Activated CD4-positive, alpha-beta T cell treated with anti-CD3 and anti-CD28 coated beads for 24 hours (primary cell): ENCODE data around the gene CDK19.
"Not testable (repeated sequence)": the region's sequence is repeated elsewhere in the genome, so short reads cannot be mapped to it uniquely, and the experiment has no call there.

ENCODE experiments used
- DNase-seq, 2 donors: peaks; one replicate each; pipeline ENCODE4 v3.0.0-alpha.2; 2020; ENCODE audit warnings: low read depth in 2 of 2

Gene CDK19

DNA sequence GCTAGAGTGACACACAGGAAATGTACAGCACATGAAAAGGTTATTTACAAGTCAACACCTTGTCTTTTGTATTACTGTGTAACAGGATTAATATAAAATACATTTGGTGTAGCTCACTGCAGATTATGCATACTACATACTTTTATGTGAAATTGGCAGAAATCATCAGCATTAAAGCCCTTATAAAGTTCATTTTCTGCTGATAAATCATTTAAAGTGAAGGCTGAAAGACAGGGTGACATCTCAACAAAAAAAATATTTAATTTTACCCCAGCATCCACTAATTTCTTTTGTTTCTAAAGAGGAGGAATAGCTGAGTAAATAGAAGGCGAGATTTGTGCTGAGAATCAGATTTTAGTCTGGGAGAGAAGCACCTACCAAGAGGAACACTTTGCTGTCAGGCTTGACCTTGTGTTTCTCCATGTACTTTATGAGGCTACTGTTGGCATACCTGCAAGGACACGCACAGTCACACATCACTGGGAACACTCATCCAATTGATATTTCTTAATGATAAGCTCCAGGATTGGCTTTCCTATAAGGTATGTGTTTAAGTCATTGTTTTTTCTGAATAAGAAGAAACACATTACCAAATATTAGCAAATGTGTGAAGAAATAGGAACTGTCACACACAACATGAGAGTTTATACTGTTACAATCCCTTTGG is 192.2 kb downstream of the CDK19 start:
- no peak for DNase-seq

DNA sequence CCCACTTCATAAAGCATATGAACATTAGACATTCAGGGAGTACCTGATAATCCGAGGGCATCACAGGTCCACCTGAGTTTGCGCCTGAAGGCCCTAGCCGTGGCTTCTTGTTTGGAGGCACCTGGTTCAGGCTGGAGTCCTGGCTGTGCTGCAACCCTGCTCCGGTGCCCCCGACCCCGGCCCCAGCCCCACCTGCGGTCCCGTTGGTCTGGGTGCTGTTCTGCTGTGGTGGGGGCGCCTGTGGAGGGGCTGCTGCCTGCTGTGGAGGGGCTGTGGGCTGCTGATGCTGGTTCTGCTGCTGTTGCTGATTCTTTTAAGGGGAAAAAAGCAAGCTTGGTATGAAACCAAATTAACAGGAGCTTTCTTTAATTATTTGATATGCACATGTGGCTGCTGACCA is 194.2 kb downstream of the CDK19 start:
- DNase-seq: no peak

DNA sequence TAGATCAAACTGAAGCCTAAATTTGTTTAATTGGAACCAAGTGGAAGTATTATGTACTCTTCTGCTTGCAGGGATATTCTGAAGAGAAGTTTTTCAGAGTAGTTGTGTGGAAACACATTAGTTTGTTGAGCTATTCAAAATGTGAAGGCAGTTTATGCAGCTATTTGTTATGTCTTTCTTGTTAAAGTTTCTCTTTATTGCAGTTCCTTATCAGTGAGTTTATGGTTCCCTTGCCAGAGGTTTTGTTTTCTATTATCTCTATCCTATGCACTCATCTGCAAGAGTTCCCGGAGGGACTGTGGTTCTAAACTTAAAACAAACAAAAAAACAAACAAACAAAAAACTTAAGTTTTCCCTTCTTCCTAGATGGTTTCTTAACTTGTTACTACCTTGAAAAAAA is 195.2 kb downstream of the CDK19 start:
- no peak for DNase-seq

DNA sequence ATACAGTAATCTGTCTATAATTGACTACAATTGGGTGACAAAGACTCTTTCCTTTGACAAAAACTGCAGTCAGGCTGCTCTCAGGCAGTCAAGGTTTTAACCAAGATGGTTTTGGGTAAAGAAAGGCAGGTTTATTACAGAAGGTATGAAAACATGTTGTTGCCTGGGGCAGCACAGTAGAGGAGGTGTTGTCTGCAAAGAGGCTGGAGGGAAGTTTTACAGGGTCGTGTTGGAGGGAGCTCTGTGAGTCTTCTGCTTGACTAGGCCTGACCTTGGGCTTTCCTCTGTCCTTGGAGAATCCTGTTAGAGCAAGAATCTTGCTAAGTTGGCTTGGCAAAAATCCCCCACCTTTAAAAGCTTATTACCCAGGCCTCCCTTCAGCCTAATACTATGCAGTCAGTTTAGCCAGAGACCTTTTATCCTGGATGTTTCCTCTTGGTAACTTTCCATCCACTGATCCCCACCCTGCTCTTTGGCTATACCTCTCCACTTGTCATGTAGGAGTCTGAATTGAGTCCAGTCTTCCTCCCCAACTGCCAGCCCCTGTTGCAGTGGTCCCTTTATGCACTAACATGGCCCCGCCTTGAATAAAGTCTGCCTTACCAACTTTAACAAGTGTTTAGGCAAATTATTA is 195.9 kb downstream of the CDK19 start:
- no peak for DNase-seq

DNA sequence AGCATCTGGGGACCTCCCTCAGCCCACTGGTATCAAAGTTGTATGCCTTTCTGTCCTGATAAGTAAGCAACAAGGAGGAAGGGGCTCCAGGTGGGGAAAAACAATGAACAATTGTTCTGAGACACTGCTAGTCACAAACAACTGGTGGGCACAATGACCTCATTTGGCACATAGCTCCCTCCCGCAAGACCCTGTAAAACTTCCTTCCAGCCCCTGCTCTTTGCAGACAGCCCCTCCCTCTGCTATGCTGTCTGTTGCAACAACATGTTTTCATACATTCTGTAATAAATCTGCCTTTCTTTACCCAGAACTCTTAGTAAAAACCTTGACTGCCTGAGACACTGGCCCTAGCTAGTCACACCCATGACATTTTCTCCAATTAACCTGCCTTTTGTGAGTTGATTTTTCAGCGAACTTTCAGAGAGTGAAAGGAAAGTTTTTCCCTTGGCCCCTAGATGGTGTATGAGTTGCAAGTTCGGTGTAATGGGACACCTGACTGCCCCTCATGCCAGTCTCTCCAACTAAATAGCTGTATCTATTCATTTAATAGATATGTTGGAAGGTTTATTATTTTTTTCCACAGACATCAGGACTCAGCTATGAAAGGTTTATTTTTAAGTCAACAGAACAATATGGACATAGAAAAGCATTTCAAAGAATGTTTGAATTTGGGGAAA is 196.5 kb downstream of the CDK19 start:
- no peak for DNase-seq

DNA sequence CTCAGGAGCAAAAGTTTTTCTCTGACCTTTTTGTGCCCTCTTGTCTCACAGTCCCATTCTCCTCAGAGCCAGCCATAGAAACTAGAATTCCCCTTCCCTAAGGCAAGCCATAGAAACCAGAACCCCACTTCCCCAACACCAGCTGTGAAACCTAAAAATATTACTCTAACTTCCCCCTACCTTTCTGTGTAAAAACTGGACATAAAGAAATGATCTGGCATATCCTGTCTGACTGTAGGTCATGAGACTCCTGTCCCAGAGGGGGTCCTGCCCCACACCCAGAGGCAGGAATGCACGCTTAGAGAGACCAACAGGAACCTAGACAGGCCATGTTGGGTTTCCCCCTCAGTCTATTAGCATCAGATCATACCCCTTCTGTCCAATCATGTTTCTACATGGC is 198.2 kb downstream of the CDK19 start:
- no peak for DNase-seq

DNA sequence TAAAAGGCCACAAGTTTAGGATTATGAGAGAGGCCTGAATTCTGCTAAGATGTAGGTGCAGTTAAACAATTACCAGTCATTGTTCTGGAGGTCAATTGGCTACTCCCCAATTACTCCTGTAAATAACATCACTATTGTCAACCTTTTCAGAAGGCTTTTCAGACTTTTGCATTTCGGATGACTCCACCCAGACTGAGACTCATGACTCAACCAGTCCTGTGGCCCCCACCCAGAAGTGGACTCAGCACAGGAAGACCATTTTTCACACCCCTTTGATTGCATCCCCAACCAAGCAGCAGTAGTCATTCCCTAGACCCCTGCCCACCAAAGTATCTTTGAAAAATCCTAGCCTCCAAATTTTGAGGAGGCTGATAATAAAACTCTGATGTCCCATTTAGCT is 199.5 kb downstream of the CDK19 start:
- DNase-seq: no peak

DNA sequence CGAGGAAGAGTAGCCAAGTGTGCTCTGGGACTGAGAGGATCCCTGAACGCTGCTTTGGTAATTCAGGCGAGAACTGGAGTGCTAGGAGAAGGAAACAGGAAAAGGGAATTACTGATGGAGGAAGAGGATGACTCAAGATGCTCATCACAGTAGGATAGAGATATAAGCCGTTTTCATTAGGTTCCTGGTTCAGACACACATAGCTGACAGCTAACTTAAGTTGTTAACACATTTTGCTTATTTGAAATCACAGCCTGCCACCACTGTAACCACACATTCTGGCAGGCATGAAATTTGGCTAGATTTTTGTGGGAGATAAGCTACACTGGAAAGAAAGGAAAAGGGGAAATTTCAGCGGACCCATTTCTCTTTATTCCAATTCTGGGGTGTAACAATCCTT is 200.7 kb downstream of the CDK19 start:
- no peak for DNase-seq

DNA sequence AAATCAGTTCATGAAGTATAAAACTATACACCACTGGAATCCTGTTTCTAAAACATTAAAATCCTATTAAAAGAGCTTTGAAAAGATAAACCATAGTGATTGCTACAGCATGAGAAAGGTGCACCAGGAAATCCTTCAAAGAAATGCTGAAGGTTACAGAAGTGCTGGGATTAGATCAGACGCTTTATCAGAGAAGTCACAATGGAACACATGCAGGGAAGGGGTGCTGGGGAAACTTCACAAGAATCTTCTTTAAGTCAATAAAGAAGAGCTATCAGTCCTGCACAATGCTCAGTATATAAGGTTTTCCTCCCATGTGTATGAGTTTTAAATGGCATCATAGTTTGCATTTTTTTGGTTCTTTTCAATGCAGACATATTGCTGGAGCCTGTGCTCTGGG is 201.2 kb downstream of the CDK19 start:
- no peak for DNase-seq

DNA sequence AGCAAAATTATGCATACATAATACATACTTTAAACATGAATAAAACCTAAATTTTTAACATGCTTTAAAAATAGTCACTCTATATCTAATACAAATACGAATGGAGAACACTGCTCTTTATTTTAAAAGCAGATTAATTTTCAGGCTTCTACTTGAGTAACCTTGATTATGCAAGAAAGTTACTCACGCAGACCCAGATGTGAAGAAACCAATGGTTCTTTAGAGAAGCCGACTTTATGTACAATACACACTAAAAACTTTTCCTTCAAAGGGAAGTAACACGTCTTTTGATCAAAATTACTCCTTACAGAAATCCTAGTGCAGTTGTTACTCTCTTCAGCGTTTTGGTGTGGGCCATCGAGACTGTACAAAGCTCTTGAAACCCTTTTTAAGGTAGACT is 201.9 kb downstream of the CDK19 start:
- no peak for DNase-seq

DNA sequence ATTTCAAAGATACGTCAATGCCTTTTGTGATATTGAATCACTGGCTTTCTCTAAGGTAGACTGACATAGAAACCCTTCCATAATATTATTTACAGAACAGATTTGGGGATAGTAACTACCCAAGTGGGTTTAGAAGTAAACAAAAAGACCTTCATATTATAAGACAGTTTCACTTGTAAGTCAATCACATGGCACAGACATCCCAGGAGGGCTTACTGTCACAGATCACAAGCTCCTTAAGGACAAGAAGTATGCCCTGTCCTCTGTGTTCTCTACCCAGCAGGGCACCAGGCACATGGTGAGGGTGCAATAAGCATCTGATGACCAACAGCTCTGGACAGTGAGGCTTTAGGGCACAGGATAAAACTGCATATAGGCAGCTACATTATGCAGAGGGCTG is 203.0 kb downstream of the CDK19 start:
- no peak for DNase-seq

DNA sequence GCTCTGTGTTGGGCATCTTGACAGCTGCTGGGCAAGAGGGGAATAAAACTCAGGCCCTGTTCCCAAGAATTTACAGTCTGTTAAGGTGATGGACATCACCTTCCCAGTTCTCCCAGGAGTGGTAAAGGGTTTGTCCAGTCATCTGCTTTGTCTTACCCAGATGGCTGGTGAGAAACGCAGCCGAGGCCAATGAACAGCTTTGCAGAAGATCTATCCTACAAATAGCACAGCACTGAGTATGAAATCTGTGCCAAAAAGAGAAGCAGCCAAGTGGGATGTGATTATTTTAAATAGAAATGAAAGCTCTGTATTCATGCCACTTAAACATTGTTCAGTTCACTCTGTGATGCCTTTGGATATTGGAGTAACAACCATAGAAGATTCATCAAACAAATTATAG is 206.2 kb downstream of the CDK19 start:
- no peak for DNase-seq

DNA sequence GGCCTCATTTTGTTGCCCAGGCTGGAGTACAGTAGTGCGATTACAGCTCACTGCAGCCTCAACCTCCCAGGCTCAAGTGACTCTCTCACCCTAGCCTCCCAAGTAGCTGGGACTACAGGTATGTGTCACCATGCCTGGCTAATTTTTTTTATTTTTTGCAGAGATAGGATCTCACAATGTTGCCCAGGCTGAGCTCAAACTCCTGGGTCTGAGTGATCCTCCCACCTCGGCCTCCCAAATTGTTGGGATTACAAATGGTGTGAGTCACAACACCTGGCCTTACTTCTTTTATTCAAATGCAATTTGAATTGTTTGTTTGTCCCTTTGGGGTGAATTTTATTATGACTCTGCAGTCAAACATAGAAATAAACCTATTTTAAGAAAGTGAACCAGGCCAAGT is 207.1 kb downstream of the CDK19 start:
- no peak for DNase-seq

DNA sequence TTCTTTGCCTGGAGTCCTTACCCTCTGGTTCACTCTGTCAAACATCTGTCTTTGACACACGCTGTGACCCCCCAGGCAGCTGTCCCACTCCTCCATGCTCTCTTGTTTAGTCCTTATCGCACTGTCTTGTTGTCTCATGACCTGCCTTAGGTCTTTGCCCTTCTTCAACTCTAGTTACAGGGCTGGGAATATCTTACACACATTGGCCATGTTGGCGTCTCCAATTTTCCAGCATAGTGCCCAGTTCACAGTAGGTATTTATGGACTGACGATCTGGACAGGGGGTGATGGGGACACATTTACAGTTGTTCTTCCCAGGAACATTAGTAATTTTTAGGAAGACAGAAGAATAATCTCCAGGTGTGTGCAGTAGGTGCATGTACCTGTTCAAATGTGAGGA is 209.1 kb downstream of the CDK19 start:
- no peak for DNase-seq

DNA sequence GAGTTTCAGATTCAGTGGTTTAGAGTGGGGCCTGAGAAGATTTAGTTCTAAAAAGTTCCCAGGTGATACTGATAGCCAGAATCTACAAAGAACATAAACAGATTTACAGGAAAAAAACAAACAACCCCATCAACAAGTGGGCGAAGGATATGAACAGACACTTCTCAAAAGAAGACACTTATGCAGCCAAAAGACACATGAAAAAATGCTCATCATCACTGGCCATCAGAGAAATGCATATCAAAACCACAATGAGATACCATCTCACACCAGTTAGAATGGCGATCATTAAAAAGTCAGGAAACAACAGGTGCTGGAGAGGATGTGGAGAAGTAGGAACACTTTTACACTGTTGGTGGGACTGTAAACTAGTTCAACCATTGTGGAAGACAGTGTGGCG is 214.6 kb downstream of the CDK19 start:
- DNase-seq: not testable (repeated sequence)

DNA sequence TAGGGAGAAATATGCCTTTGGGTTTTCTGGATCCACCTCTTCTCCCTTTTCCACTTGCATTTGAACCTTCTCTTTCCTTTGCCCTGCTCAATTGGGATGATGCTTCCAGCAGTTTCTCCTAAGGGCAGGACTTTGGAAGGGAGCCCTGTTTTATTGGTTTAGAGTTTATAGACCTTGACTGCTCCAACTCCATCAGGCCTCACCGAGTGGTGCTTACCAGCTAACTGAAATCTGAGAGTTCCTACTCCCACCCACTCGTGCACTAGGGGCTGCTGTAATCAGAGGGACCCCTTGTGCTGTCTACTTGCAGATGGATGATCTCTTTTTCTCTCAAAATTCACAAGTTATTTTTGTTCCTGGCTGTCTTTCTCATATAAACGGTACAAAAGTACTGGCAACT is 217.5 kb downstream of the CDK19 start:
- DNase-seq: no peak

DNA sequence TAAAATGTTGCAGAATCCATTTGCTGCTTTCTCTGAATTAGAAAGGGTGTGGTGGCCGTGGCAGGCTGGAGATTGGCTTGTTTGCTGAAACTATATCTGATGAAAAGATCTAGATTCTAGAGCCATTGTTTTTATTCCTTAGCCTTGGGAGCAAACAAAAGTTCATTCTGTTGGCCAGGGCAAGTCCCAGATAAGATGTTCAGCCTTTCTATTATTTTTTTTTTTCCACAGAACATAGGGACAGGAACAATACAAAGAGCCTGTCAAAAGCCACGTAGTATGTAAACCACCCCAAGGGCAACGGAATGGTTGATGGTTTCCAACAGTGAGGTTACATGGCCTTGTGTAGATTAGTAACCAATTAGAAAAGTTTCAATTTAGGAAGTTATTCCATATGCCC is 218.9 kb downstream of the CDK19 start:
- no peak for DNase-seq

DNA sequence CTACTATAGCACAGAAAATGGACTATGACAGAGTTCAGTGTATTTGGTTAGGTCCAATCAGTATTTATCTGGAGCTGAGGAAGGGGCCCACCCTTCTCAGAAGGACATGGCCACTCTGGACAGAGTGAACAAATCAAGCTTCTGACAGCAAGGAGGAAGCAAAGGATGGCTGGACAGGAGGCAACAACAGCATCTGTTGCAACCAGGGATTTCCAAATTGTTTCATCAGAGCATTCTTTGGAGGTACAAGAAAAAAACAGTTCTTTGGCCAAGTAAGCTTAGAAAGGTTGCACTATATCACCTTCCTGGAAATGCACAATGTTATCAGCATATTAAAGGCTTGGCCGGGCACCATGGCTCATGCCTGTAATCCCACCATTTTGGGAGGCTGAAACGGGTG is 220.2 kb downstream of the CDK19 start:
- no peak for DNase-seq

DNA sequence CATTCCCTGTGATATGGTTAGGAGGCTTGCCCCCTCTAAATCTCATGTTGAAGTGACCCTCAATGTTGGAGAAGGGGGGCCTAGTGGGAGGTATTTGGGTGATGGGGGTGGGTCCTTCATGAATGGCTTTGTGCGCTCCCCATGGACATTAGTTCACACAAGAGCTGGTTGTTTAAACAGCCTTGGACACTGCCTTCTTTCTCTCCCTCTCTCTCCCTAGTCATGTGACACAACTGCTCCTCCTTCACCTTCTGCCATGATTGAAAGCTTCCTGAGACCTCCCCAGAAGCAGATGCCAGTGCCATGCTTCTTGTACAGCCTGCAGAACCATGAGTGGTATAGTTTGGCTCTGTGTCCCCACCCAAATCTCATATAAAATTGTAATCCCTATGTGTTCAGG is 221.6 kb downstream of the CDK19 start:
- no peak for DNase-seq

DNA sequence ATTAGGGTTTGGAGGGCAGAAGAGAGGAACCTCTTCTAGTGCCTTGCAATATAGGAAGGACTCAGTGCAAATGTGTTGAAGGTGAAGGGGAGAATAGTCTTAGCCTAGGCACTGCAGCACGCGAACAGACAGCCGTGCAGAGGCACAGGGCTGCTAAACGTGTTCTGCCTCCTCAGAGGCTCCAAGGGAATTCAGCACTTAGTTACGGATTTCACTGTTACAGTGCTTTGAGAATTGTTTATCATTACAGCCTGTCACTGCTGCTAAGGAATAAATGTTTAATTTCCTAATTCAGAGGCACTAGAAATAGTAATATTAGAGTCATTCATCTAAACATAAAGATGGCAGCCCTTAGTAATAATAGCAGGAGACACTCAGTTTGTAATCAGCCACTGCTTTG is 222.5 kb downstream of the CDK19 start:
- DNase-seq: no peak

DNA sequence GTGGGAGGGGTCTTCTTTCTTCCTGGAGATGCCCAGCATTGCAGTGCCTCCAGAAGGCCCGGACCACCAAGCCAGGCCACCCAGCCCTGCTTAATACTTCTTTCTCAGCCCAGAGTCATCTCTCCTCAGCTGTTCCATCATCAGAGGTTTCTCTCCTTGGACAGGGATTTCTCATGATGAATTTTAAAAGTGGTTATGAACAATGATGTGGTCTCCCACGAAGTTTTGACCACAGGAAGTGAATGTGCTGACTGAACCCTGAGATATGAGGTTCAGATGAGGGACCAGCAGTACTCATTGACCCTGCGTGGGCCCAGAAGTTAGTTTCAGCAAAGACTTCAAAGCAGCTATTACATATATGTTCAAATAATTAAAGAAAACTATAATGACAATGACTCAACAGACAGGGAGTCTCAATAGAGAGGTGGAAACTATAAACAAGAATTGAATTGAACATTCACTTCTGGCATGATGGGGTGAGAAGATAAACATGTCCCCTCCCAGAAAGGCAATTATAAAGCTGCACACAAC is 224.4 kb downstream of the CDK19 start:
- DNase-seq: peak in 1 of 2 donors; percentile 6

DNA sequence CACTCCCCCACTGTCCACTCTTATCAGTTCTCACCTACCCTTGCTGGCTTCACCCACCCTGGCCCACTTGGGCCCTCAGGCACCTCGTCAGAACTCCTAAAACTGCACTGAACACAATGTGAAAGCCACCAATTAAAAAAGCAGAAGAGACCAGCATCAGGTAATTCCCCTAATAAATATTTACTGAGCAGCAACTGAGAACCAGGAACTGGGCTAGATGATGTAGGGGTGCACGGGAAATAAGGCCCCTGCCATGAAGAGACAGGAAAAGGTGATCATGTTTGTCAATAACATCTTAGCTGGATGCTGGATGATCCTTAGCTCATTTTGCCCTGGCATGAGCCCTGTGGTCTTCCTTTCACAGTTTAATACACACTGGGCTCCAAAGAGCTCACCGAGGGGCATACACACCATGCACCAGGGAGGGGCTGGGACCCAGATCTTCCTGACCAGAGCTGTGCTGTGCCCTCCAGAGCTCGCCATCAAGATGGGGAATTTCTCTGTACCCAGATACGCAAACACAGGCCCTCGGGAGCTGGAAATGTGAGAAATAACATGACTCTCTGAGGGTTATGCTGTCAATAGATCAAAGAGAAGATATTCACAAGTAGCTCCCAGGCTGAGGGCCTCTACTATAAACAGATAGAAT is 225.3 kb downstream of the CDK19 start:
- DNase-seq: no peak

DNA sequence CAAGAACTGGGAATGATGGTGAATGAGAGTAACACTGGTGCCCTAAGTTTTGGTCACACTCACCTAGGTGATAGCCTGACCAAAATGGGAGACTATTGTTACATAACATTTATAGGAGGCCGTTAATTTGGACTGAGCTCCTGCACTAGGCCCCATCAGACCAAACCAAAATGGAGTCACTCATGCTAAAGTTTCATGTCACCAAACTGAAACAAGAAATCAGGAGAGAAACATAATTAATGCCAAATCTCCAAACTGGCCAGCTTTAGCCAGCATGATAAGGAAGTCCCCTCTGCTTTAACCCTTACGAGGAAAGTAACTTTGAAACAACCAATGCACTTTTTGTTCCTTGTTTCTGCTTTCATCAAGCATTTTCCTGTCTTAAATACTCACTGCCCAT is 227.9 kb downstream of the CDK19 start:
- no peak for DNase-seq
